GM21515 (cell line): Measurements from ENCODE around the gene TTBK2.

Experiments used
- ATAC-seq: cut with Tn5 transposase; IDR thresholded peaks from one replicate; pipeline ENCODE4 v1.9.1; 2021; ENCODE audit not compliant: unreplicated experiment

TTBK2 gene

DNA sequence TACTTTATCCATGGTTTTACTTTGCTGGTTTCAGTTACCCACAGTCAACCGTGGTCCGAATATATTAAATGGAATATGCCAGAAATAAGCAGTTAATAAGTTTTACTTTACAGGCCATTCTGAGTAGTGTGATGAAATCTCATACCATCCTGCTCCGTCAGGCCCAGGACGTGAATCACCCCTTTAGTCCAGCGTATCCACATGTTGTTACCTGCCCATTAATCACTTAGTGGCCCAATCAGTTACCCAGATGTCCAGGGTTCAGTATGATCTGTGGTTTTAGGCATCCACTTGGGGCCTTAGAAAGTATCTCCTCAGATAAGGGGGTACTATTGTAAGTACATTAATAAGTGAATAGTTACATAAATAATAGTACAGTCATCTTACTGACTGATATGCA, 88.0 kb downstream of the TTBK2 start:
- ATAC-seq, result no peak

DNA sequence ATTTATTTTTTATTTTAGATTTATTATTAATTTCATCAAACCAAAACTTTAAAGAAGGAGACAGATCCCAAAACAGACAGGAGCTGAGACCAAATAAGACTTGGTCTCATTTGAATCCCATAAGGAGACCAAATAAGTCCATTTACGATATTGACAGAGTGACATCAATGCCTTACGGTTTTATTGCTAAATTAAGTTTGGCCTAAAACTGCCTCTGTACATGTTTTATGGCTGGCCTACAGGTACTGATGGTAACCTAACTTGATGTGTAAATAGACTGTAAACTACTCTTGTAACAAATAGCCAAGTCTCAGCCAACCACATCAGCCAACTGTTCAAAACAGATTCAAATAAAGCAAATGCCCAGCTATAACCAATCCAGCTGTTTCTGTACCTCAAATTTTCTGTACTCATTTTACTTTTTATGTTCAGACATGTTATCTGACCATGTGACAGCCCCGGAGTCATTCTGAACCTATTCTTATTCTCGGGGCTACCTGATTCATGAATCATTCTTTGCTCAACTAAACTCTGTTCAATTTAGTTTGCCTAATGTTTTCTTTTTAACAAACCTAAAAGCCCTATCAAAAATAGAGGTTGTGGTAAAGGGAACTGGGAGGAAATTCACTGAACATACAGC, 94.2 kb downstream of the TTBK2 start:
- ATAC-seq, result no peak

GRCh38 chr15:42825599-42825998, 95.0 kb downstream of the TTBK2 start:
- ATAC-seq, result no peak

- no peak for ATAC-seq
Observed at GRCh38 chr15:42820811-42821210, 99.8 kb downstream of the TTBK2 start.

DNA sequence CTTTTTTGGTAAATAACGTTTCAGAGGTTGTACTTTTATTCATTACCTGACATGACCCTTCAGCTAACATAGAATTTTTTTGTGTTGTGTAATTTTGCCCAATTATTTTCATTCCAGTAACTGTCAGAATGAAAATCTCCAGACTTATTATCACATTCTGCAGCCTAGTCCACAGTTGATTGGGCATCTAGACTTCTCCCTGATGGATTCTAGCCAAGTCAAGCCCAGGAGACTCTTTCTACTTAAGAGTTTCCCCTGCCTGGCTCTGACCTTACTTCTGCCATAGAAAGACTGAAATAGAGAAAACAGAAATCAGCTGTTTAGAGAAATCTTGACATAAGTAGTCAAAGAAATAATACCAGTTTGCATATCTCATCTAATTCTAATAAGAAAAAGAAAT, 100.8 kb downstream of the TTBK2 start:
- no peak for ATAC-seq

- ATAC-seq, result no peak
Observed at GRCh38 chr15:42811433-42811832, 109.1 kb downstream of the TTBK2 start.

DNA sequence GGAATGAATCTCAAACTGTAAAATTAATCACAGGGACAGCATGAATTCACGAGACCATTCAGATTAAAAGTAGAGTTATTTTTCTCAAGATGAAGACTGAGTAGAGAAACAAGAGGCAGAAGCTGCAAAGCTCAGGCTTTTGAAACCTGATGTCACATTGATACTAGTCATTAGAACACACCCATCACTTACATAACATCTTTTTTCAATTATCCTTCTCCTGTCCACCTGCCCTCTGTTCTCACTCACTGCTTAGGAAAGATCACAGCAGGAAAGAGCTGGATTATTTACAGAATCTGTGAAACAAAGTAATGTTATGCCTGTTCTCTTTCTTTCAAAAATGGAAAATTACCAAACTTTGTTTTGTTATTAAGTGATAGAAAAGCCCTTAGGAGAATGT, 111.7 kb downstream of the TTBK2 start:
- no peak for ATAC-seq

DNA sequence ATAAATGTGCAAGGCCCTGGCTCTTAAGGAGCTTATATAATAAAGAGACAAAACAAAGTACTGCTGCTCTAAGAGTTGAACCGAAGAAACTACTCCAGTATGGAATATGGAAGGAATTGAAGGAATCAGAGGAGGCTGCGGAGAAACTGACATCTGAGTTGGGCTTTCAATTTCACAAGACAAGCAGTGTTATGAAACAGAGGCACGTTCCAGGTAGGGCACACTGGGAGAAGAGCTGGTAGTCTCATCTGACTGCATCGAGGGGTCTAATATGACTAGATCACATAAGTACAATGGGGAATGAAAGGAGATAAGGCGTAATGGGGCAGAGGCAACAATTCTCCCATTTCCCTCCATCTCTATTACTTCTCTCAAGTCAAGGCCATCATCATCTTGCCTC, 115.3 kb downstream of the TTBK2 start:
- ATAC-seq, result no peak

- no peak for ATAC-seq
Observed at GRCh38 chr15:42804739-42805138, 115.8 kb downstream of the TTBK2 start.

DNA sequence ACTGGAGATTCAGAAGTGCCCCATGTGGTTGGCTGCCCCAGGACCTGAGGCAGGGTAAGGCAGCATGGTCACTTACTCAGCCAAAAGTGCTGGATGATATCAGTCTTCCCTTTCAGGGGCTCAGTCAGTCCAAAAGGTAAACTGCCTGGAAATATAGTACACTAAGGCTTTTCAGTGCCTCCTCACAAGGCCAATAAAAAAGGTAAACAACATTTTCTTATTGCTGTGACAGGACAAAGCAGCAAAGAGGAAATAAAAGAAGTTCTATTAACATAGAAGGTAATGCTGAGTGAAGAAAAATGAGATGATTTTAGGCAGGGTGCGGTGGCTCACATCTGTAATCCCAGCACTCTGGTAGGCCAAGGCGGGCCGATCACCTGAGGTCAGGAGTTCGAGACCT, 117.1 kb downstream of the TTBK2 start:
- ATAC-seq, result no peak

DNA sequence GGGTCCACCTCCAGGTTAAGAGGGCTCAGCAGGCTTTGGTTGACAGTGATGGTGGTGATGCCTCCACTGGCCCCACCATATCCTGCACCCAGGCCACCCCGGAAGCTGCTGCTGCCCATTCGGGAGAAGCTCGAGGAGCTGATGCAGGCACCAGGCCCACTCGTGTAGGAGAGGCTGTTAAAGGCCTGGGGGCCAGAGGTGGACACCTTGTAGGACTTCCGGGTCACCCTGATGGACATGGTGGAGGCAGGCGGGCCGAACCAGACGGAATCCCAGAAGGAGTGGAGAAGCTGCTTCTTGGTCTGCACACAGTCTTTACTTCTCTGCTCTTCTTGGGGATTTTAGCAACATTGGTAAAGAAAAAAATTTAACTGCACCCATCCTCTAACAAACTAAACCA, 118.4 kb downstream of the TTBK2 start:
- ATAC-seq, result no peak

GRCh38 chr15:42800731-42801474, 119.7 kb downstream of the TTBK2 start:
- no peak for ATAC-seq

DNA sequence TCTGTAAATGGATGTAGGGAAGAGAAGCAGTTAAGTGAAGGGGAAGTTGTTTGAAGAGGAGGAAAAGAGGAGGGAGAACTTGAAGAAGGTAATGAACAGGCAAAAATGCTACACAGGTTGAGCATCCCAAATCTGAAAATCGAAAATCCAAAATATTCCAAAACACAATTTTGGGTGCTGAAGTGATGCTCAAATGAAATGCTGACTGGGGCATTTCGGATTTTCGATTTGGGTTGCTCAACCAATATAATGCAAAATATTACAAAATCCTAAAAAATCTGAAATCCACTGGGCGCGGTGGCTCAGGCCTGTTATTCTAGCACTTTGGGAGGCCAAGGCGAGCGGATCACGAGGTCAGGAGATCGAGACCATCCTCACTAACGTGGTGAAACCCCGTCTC, 121.8 kb downstream of the TTBK2 start:
- no peak for ATAC-seq

- no peak for ATAC-seq
Observed at GRCh38 chr15:42796955-42797782, 123.4 kb downstream of the TTBK2 start.

- ATAC-seq, result no peak
Observed at GRCh38 chr15:42788725-42789124, 131.9 kb downstream of the TTBK2 start.

DNA sequence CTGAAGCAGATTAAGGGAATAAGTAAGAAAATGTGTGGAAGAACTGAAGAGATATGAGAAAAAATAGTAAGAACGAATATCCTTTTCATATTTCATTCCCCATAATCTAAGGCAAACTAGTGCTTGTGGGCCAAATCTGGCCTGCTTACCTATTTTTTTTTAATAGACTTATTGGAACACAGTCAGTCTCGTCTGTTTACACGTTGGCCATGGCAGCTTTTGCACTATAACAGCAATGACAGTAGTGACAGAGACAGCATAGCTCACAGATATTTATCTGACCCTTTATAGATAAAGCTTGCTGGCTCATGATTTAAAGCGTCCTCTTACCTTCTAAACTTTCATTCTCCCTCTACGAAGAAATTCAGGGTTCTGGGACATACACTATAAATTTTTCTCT, 133.6 kb downstream of the TTBK2 start:
- no peak for ATAC-seq

- no peak for ATAC-seq
Observed at GRCh38 chr15:42785569-42785968, 135.0 kb downstream of the TTBK2 start.

GRCh38 chr15:42784705-42785104, 135.9 kb downstream of the TTBK2 start:
- ATAC-seq, result no peak

- no peak for ATAC-seq
Observed at GRCh38 chr15:42782716-42783115, 137.9 kb downstream of the TTBK2 start.

DNA sequence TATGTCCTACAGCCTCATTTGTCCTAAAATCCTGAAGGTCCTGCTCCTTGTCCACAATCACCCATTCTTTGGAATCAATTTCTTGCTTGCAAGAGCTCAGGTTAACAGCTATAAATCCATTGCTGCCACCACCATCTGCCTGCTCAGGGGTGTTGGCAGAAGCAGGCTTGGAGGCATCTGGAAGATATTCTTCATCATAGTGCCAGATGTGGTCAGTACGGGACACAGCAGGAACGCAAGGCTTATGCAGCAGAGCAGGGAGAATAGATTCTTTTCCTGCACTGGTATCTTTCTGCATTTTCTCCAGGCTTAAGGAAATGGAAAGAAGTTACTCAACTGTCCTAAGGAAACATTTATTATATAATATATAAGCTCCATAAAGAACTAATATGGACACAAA, 145.2 kb downstream of the TTBK2 start:
- no peak for ATAC-seq

DNA sequence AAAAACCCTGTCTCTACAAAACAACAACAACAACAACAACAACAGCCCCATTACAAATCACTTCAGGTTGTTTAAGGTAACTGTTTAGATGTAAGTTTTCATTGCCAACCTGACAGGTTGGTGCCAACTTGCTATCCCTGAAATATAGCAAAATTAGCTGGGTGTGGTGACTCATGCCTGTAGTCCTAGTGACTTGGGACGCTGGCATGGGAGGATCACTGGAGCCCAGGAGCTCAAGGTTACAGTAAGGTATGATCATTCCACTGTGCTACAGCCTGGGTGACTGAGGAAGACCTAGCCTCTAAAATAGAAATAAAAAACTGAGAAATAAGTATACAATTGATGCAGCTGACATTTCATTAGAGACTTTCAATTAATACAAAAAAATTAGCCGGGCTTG, 147.7 kb downstream of the TTBK2 start:
- no peak for ATAC-seq

DNA sequence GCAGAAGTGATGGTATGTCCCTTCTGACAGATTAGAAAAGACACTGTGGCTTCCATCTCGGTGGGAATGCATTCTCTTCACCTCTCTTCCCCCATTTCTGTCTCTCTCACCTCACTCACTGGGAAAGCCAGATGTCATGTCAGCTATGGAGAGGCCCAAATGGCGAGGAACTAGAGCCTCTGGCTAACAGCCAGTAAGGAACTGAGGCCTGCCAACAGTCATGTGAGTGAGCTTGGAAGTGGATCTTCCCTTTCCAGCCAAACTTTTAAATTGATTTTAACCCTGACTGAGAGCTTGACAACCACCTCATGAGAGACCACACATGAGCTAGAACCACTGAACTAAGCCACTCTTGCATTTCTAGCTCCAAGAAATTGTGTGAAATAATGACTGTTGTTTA, 148.4 kb downstream of the TTBK2 start:
- no peak for ATAC-seq
